Mesenteric fat pad (tissue), 1 donor: ENCODE results near the gene RAB2B. TPM values are rescaled to one million over a fixed set of nuclear protein-coding genes. Genes with fewer than 3 reads are reported as not detected.
"Not testable (repeated sequence)": the region's sequence is repeated elsewhere in the genome, so short reads cannot be mapped to it uniquely, and the experiment has no call there.

Source experiments
- DNase-seq: peaks from one replicate; pipeline ENCODE4 v3.0.0-alpha.2; 2020; ENCODE audit warnings: low spot score
- total RNA-seq: library from RNA; stranded (reverse); fragmentation: NEBNext Ultra II Directional; extraction: Animal tissue kit (Norgen Biotek cat#: 25700); gene quantifications from one replicate; pipeline ENCODE4 v1.2.1, GENCODE V29; 2021
- donor health status: DM: yes; HTN: yes; CAD: no.

The RAB2B gene
- total RNA-seq, 1 donor from 2014 or later = 24.2 TPM

GRCh38 chr14:21494902-21495762 lies 18.4 kb upstream of the RAB2B start:
- DNase-seq = no peak

GRCh38 chr14:21486640-21487087 lies 9.9 kb upstream of the RAB2B start:
- DNase-seq = no peak

DNA sequence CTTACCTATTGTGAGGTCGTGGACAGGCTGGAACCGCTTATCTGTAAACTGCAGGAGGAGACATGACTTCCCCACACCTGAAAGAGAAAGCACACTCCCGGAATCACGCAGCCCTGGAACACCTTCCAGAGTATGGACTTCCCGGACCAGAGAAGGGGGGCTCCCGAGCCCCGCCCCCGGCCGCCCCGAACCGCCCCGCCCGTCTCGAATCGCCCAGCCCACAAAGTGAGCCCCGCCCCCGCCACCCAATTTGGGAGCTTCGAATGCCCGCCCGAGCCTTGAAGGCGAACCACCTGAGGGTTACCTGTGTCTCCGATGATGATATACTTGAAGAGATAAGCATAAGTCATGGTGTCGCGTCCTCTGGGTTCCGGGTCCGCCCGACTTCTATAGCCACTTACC lies 235 bp downstream of the RAB2B start:
- peak; percentile 95 for DNase-seq

- no peak for DNase-seq
Measured at GRCh38 chr14:21475767-21476522, 814 bp downstream of the RAB2B start.

DNA sequence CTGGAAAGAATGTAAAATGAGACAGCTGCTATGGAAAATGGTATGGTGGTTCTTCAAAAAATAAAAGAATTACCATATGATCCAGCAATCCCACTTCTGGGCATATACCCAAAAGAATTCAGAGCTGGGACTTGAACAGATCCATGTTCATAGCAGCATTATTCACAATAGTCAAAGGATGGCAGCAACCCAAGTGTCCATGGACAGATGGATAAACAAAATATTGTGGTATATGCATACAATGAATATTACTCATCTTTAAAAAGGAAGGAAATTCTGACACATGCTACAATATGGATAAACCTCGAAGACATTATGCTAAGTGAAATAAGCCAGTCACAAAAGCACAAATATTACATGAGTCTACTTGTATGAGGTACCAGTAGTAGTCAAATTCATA lies 9.1 kb downstream of the RAB2B start:
- no peak for DNase-seq

GRCh38 chr14:21455912-21456667 lies 20.7 kb downstream of the RAB2B start, which contains the start of gene CHD8:
Gene CHD8, minus strand, starts transcription at chr14:21456123. Its CDS starts 24,480 bp downstream, at chr14:21431643.
- DNase-seq = peak; percentile 99

DNA sequence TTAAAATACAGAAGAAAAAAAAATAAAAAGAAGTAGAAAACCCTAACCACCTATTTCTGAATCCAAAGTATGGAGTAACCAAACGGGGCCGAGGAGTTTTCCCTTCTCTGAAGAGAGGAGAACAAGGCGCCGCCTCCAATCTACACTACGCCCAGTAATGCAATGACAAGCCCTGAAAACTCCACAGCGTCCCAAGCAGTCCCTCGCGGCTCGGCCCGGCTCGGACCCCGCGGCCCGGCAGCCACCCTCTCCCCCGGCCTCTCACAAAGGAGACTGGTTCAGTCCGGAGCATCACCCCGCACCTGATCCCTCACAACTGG lies 21.2 kb downstream of the RAB2B start:
- DNase-seq = no peak

DNA sequence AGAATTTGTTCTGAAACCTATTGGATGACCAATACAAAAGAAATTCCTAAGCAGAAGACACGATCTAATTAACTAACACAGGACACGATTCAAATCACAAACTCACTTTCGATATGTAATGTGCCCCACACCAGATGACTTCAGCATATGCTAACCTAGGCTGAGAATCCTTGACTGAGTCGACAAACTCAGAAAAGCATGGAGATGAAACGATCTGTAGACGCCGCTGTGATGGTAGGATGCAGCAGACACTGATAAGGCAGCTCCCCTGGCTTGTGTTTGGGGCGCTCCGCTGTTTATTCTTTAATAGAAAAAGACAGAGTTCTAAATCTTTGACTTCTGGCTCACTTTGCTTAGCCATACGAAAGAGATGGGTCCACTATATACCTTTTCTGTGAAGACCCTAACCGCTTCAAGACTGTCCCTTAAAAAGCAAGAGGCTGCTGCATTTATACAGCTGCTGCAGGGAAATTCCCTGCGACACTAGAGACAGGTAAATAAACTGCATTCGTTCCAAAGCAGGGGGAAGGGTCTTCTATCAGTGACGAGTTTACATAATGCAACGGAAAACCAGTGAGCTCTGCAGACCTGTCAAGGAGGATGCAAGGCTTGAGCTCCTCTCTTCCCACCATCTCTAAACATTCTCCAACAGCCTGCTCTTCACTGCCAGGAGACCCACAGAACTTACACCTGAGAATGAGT lies 21.8 kb downstream of the RAB2B start:
- no peak for DNase-seq

GRCh38 chr14:21449899-21450216 lies 26.9 kb downstream of the RAB2B start:
- no peak for DNase-seq

- DNase-seq = not testable (repeated sequence)
Measured at GRCh38 chr14:21442657-21443056, 34.1 kb downstream of the RAB2B start.

DNA sequence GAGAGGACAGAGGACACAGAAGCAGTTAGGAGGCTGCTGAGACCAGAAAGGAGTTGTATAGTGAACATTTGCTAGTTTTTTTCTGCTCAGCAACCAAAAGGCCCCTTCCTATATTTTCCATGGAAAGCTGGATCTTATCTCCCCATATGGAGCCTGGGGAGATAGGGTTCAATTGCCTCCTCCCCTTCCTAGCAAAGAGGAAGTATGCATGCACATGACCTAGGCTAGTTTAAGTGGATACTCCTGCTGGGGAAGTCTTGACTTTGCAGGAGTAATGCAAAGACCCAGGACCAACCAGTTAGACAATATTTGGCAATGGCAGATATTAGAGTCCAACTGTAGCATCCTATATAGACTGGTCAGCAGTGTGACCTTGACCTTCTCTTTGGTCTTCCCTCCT lies 35.9 kb downstream of the RAB2B start:
- no peak for DNase-seq

GRCh38 chr14:21437063-21437901 lies 39.5 kb downstream of the RAB2B start:
- peak; percentile 98 for DNase-seq

GRCh38 chr14:21436567-21437062 lies 40.1 kb downstream of the RAB2B start:
- no peak for DNase-seq

- DNase-seq = no peak
Measured at GRCh38 chr14:21431126-21431525, 45.6 kb downstream of the RAB2B start.

DNA sequence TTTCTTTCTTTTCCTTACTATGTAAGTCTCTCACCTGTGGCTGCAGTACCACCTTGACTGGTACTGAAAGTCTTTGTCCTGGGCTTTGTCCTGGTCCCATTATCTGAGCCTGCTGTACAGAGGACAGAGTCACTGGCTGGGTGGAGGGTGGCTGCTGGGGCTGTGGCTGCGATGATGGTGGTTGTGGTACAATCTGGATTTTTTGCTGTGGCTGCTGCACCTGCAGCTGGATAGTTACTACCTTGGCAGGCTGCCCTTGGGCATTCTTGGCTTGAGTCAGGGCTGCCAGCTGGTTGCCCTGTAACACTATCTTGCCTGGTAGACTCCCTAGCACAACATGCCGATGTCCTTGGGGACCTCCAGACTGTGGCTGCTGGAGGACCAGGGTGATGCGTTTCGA lies 47.8 kb downstream of the RAB2B start:
- no peak for DNase-seq

DNA sequence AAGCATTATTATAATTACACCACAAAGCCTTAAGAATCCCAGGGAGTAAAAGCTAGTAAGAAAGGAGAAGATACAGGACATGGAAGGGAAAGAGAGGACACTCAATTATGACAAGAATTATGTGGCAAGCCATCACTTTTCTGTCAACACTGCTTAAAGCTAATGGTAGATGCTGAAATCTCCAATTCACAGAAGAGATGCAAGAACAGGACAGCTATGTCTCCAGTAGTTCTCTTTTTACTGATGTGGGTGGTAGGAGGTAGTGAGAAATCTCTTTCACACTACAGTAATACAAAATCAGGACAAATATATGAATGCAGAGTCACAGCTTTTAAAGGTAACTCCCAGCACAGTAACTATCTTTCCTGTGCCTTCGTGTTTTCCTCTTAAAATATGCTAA lies 50.1 kb downstream of the RAB2B start:
- no peak for DNase-seq

GRCh38 chr14:21419528-21419927 lies 57.2 kb downstream of the RAB2B start:
- DNase-seq = no peak

DNA sequence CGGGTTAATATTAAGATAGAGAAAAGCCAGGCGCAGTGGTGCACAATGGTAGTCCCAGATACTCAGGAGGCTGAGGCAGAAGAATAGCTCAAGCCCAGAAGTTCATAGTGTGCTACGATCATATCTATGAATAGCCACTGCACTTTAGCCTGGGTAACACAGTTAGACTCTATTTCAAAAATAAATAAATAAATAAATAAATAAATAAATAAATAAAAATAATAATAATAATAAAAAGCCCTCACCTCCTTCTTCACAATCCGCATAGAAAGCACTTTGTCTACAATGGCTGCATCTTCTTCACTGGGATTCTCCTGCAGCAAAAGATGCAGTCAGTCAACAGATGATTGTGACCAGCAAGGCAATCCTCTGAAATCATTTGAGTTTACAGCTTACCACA lies 61.4 kb downstream of the RAB2B start:
- no peak for DNase-seq

DNA sequence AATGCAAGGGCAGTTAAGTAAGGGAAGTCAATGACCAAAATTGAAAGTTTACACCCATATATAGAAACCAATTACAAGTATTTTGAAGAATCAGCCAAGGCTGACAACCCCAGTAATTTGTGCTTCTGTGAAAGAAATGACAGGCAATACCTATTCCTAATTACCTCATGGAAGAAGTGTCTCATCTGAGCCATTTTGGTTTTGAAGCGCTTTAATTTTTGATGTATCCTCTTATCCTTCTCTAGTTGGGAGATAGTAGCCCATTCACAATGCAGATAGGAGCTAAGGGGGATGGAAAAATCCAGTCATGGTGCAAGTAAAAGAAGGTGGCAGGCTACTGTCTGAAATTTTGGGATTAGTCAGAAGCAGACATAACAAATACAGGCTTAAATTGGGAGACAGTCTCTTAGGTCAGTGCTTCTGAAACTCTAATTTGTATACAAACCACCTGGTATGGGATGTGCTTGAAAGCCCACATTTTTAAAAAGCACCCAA lies 62.6 kb downstream of the RAB2B start:
- DNase-seq = no peak
